ENCODE data around the gene HDLBP. TPM values are rescaled to one million over a fixed set of nuclear protein-coding genes. Genes with fewer than 3 reads are reported as not detected.
A peak's percentile ranks its signal among the peaks of the same experiment; 100 is the strongest.

Gene HDLBP
- total RNA-seq, 2 donors from 2014 or later, result 295 to 479 TPM

DNA sequence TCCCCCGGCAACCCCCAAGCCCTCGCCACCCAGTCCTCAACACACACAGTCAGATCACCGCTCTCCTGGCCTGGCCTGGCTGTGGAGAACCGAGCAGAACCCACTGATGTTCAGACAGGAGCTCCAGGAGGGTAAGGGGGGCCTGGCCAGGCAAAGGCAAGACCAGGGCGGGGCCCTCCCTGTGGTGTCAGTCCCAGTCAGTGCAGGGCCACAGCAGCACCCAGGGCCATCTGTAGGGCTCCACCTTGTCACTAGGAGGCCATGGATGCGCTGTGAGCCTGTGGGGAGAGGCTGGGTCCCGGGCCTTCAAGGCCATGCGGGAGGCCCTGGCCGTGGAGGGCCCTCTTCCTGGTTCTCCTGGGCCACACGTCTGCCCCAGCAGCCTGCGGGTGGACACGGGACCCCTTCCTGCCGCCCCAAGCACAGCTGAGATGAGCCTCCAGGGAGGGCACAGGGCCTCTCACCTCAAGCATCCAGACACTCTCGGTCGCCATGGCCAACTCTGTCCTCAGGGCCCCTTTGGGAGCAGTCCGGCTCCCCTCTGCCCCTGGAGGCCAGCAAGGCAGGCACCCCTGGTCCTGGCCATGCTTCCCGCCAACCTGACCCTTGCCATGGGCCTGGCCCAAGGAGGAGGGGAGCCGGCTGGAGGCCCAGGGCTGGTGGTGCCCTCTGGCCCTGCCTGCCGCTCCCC lies 125.0 kb downstream of the HDLBP start:
- ATAC-seq, result peak; percentile 14 to 44
- Mint-ChIP-seq H3K27ac (no peak overlapping the region), H3K27me3 (no peaks in the 10 kb centered on the region), H3K4me1 (ENCODE audit: low read depth in 2 of 2) (no peaks in the 10 kb centered on the region), H3K4me3 (no peak overlapping the region), H3K36me3 (no peaks in the 10 kb centered on the region), H3K9me3 (no peaks in the 10 kb centered on the region)
- DNase-seq (ENCODE audit: low spot score), result peak; percentile 60

DNA sequence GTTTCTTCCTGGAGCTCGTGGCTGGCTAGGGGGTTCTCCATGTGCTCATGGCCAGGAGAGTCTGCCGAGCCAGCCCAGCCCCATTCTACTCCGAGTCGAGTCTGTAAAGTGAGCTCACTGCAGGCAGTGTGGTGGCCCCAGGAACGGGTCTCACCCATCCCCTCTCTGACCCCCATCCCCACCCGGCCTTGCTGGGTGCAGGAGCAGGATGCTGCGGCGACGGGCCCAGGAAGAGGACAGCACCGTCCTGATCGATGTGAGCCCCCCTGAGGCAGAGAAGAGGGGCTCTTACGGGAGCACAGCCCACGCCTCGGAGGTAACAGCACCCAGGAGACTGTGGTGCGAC lies 125.6 kb downstream of the HDLBP start:
- Mint-ChIP-seq H3K9me3 (no peaks in the 10 kb centered on the region), H3K27ac (no peak overlapping the region), H3K27me3 (no peaks in the 10 kb centered on the region), H3K36me3 (no peaks in the 10 kb centered on the region), H3K4me3 (no peak overlapping the region), H3K4me1 (ENCODE audit: low read depth in 2 of 2) (no peaks in the 10 kb centered on the region)
- ATAC-seq (peak in 1 of 2 donors; percentile 7), DNase-seq (ENCODE audit: low spot score) (peak; percentile 49)

DNA sequence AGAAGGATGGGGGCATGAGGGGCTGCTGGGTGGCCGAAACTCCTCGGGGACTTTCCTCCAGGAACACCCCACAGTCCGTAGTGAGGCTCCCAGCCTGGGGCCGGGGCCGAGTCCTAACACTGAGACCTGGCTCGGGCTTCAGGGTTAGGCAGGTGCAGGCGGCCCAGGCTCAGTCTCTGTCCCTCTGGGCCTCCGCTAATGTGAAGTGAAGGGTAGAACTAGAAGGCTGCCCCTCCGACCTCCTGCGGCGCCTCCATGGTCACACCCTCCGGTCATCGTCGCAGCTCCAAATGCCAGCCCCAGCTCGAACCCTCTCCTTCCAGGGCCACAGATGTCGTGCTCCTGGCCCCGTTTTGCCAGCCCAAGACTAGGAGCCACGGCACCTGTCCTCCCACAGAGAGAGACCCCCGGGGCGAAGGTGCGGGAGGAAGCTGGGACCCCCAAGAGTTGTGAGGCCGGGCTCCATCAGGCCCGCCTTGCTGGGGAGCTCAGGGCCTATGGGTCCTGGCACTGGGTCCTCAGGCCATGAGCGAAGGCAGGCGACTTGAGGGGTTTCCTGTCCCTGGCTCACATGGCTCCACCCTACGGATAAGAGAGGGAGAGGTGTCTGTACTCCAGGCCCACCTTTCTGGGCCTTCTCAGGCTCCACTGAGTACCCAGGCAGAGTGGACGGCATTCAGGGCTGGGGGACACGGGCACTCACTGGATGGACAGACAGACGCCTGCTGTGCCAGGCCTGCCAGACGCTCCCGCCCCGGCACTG lies 126.2 kb downstream of the HDLBP start:
- Mint-ChIP-seq H3K9me3 (no peaks in the 10 kb centered on the region), H3K27ac (no peak overlapping the region), H3K4me1 (ENCODE audit: low read depth in 2 of 2) (no peaks in the 10 kb centered on the region), H3K36me3 (no peaks in the 10 kb centered on the region), H3K27me3 (no peaks in the 10 kb centered on the region), H3K4me3 (no peak overlapping the region)
- DNase-seq (ENCODE audit: low spot score) (peak; percentile 60), ATAC-seq (peak in 1 of 2 donors; percentile 25)

DNA sequence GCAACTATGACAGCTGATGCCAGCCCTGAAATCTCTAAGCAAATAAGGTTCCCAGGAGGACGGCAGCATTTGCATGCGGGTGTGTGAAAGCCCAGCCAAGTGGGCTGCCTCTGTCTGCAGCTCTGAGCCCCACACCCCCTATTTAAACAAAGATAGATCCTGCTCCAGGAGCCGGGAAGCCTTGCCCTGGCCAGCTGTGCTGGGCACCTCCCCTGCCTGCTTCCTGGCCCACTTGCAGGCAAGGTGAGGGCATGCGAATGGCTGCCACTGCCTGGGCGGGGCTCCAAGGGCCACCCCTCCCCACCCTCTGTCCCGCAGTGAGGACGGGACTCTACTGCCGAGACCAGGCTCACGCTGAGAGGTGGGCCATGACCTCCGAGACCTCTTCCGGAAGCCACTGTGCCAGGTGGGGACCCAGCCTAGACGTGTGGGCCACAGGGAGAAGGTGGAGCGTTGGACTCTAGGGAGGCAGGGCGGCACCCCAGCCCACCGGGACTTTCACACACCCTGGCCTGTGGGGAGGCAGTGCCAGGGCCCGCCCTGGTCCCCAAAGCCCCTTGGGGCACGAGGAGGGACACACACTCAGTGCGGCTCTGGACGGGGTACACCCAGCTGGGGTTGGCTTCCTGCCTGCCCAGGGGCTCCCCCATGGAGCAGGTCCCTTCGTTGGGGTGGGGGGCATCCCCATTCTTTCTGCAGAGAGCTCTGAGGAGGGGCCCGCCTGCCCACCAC lies 126.9 kb downstream of the HDLBP start, which contains the start of gene ANO7:
Gene ANO7, plus strand, starts transcription at position 317 of the 732 bp plus-strand sequence. CDS start 1,387 bp downstream, outside the sequence.
- Mint-ChIP-seq H3K4me1 (ENCODE audit: low read depth in 2 of 2) (no peaks in the 10 kb centered on the region), H3K36me3 (no peaks in the 10 kb centered on the region), H3K4me3 (no peak within 1 kb of the TSS), H3K27ac (no peak within 1 kb of the TSS), H3K9me3 (no peaks in the 10 kb centered on the region), H3K27me3 (no peaks in the 10 kb centered on the region)
- peak; percentile 44 for DNase-seq (ENCODE audit: low spot score)
- peak in 1 of 2 donors; percentile 46 for ATAC-seq

DNA sequence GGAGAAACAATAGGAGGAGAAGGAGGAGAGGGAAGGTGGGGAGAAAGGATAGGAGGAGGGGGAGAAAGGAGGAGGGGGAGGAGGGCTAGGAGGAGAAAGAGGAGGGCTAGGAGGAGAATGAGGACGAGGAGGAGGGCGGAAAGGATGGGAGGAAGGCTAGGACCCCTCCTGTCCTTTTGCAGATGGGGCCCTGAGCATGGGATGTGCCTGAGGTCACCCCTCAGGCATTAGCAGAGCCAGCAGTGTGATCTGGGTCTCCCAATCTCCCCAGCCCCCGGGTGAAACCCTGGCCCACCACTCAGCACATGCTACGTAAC lies 127.6 kb downstream of the HDLBP start:
- Mint-ChIP-seq H3K4me3 (no peak overlapping the region), H3K36me3 (no peaks in the 10 kb centered on the region), H3K27ac (no peak overlapping the region), H3K9me3 (no peaks in the 10 kb centered on the region), H3K4me1 (ENCODE audit: low read depth in 2 of 2) (no peaks in the 10 kb centered on the region), H3K27me3 (no peaks in the 10 kb centered on the region)
- no peak for DNase-seq (ENCODE audit: low spot score)
- ATAC-seq, result no peak

DNA sequence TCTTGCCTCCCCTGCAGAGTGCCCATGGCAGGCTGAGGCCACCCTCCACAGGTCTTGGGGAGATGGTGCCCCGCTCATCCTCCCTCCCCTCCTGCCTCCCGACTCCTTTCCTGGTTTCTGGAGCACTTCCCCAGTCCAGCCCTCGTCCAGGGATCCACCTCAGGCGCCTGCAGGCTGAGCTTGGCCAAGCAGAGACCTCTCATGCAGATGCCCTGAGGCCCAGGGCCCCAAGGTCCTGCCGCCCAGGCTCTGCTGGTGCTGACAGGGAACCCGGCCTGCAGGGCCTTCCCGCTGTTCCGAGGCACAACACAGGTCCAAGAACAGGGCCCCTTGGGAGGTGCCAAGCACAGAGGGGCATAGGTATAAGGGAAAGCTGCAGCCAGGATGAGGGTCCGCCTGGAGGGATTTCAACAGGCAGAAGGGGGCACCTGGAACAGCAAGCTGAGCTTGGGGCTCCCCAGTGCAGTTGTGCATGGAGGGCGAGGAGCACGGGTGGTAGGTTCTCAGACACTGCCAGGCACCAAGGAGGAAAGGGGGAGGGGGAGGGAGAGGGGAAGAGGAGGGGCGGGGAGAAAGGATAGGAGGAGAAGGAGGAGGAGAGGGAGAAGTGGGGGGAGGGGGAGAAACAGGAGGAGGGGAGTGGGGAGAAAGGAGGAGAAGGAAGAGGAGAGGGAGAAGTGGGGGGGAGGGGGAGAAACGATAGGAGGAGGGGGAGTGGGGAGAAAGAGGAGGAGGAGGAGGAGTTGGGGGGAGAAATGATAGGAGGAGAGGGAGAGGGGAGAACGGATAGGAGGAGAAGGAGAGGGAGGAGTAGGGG lies 128.2 kb downstream of the HDLBP start:
- no peaks in the 10 kb centered on the region for H3K27me3 Mint-ChIP-seq
- ATAC-seq, result no peak
- H3K36me3 Mint-ChIP-seq, result no peaks in the 10 kb centered on the region
- peak; percentile 58 for DNase-seq (ENCODE audit: low spot score)
- no peak overlapping the region for H3K4me3 Mint-ChIP-seq
- no peaks in the 10 kb centered on the region for H3K9me3 Mint-ChIP-seq
- H3K4me1 Mint-ChIP-seq (ENCODE audit: low read depth in 2 of 2), result no peaks in the 10 kb centered on the region
- H3K27ac Mint-ChIP-seq, result no peak overlapping the region

DNA sequence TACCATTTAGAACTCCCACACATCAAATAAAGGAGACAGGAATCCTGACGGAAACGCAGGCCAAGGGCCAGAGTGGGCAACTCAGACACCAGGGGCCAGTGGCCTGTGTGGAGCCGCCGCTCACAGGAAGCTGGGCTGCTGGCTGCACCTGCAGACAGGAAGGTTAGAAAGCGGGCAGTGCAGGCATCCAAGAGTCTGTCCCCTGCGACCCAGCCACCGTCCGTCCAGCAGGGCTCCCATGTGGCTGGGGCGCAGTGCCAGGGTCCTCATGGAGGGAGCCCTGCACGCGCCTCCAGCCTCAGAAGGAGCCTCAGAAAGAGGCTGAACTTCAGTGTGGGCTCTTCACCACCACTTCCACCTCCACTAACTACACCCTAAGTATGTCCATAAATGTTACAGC lies 129.5 kb downstream of the HDLBP start:
- Mint-ChIP-seq H3K27me3 (no peaks in the 10 kb centered on the region), H3K9me3 (no peaks in the 10 kb centered on the region), H3K36me3 (no peaks in the 10 kb centered on the region), H3K4me1 (ENCODE audit: low read depth in 2 of 2) (no peaks in the 10 kb centered on the region), H3K27ac (no peak overlapping the region), H3K4me3 (no peak overlapping the region)
- ATAC-seq, result no peak
- no peak for DNase-seq (ENCODE audit: low spot score)

DNA sequence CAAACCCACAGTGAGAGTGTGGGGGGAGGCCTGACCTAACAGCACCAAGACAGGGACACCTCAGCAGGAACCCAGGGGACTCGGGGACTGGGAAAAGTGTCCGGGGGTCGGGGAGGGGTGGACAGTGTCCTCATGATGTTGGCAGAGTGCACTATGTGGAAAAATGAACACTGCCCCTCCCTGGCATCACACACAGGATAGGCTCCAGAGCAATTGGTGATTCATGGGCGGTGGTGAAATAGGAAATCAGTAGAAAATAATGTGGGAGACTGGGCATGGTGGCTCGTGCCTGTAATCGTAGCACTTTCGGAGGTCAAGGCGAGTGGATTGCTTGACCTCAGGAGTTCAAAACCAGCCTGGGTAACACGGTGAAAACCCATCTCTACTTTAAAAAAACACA lies 130.6 kb downstream of the HDLBP start:
- Mint-ChIP-seq H3K4me3 (no peak overlapping the region), H3K27ac (no peak overlapping the region), H3K27me3 (no peaks in the 10 kb centered on the region), H3K9me3 (no peaks in the 10 kb centered on the region), H3K36me3 (peaks cover under 1% of the 10 kb centered on the region), H3K4me1 (ENCODE audit: low read depth in 2 of 2) (no peaks in the 10 kb centered on the region)
- no peak for ATAC-seq
- no peak for DNase-seq (ENCODE audit: low spot score)

DNA sequence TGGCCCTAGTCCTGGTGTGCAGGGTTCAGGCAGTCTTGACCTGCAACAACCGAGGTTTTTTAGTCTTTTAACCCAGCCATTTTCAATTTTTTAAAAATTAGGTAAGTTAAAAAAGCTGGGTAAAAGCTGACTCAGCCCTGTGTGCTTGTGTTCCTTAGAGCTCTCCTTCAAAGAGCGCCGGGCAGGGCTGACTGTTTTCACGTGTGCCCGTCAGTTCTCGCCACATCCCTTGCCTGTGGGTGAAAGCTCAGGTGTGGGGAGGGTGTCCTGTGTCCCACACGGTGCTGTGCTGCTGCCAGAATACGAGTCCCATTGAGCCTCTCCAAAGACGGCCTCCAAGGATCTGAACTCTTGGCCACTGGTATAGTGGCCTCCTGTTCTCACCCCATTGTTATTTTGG lies 132.3 kb downstream of the HDLBP start:
- H3K4me3 Mint-ChIP-seq, result no peak overlapping the region
- H3K27ac Mint-ChIP-seq, result no peak overlapping the region
- peaks cover 13% of the 10 kb centered on the region for H3K36me3 Mint-ChIP-seq
- no peaks in the 10 kb centered on the region for H3K9me3 Mint-ChIP-seq
- peaks cover 0 to 5% of the 10 kb centered on the region in 2 donors for H3K4me1 Mint-ChIP-seq (ENCODE audit: low read depth in 2 of 2)
- DNase-seq (ENCODE audit: low spot score) (no peak), ATAC-seq (no peak)
- H3K27me3 Mint-ChIP-seq, result no peaks in the 10 kb centered on the region

DNA sequence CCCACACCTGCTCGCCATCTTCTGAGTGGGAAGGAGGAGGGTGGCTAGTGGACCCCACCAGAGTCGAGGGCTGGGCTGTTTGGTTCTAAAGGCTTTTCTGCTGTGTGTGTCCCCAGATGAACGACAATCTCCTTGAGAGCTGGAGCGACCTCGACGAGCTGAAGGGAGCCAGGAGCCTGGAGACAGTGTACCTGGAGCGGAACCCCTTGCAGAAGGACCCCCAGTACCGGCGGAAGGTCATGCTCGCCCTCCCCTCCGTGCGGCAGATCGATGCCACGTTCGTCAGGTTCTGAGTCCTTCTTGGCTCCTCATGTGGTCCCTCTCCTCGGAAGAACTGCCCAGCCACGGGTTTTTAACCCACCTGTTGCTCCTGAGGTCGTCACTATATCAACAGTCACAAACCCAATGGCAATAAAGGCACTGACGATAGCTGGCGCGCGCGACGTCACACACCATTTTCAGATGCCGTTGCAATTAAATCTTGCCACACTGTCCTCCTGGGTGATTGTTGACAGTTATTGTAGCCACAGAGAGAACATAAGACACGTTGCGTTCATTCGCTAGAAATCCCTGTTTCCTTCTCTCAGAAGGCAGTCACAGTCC lies 132.8 kb downstream of the HDLBP start:
- DNase-seq (ENCODE audit: low spot score), result no peak
- ATAC-seq, result no peak
- H3K27me3 Mint-ChIP-seq, result no peaks in the 10 kb centered on the region
- peaks cover 0 to 5% of the 10 kb centered on the region in 2 donors for H3K4me1 Mint-ChIP-seq (ENCODE audit: low read depth in 2 of 2)
- no peak overlapping the region for H3K4me3 Mint-ChIP-seq
- no peaks in the 10 kb centered on the region for H3K9me3 Mint-ChIP-seq
- peaks cover 13% of the 10 kb centered on the region for H3K36me3 Mint-ChIP-seq
- H3K27ac Mint-ChIP-seq, result no peak overlapping the region

DNA sequence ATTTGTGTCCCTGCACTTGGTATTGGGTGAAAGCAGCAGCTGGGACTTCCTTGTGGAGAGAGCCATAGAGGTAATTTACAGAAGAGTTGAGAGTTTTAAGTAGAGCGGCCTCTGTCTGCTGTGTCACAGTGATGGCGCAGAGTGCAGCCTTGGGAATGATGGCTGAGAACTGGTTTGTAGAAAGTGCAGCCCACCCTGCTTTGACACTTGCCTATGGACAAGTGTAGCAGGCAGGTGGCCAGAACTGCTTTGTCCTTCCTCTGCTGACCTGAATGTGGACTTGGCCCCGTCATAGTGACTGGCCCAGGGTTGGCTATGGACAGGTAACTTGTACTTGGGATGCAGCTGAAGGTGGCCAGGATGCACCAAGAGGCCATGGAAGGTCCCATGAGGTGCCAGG lies 133.3 kb downstream of the HDLBP start:
- Mint-ChIP-seq H3K4me3 (no peak overlapping the region), H3K4me1 (ENCODE audit: low read depth in 2 of 2) (peaks cover 0 to 5% of the 10 kb centered on the region in 2 donors), H3K9me3 (no peaks in the 10 kb centered on the region), H3K27ac (no peak overlapping the region), H3K36me3 (peaks cover 13% of the 10 kb centered on the region), H3K27me3 (no peaks in the 10 kb centered on the region)
- DNase-seq (ENCODE audit: low spot score) (no peak), ATAC-seq (no peak)

DNA sequence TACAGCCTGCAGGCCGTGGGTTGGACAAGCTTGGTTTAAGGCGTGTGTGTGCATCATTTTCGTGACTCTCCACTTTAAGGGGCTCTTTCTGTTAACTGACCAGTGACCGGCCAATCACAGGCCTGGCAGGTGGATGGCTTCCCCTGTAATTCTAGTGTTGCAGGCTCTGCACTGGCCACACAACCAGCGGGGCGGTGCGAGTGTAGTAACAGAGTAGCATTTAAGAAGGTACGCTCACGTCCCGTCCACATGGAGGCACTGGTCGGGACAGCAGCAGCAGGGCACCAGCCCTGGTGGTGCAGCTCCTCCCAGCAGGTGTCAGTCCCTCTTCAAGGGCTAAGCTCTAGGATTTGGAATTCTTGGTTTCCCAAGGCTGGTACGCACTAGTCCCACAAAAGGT lies 135.0 kb downstream of the HDLBP start:
- no peak for ATAC-seq
- Mint-ChIP-seq H3K27me3 (no peaks in the 10 kb centered on the region), H3K4me3 (no peak overlapping the region), H3K36me3 (peaks cover 13% of the 10 kb centered on the region), H3K4me1 (ENCODE audit: low read depth in 2 of 2) (peaks cover 0 to 5% of the 10 kb centered on the region in 2 donors), H3K27ac (no peak overlapping the region), H3K9me3 (no peaks in the 10 kb centered on the region)
- no peak for DNase-seq (ENCODE audit: low spot score)

DNA sequence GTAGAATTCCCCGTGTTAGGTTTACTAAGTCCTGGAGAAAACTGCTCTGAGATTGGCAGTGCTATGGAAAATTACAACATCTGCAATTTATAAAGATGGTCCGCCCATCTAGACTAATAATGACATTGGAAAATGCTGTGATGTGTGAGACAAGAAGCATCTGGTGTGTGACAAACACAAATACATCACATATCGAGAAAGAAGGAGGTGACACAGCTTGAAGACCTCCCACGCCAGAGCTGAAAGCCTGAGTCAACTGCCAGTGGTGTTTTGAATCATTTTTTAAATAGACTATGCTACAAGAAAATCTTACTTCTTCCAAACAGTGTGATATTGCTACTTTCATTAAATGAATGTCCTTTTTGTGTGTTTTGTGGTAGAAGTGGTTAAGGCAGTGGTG lies 135.6 kb downstream of the HDLBP start:
- ATAC-seq, result peak in 1 of 2 donors; percentile 62
- Mint-ChIP-seq H3K36me3 (peaks cover 19% of the 10 kb centered on the region), H3K4me1 (ENCODE audit: low read depth in 2 of 2) (peaks cover 0 to 5% of the 10 kb centered on the region in 2 donors), H3K4me3 (no peak overlapping the region), H3K27ac (no peak overlapping the region), H3K27me3 (no peaks in the 10 kb centered on the region), H3K9me3 (no peaks in the 10 kb centered on the region)
- DNase-seq (ENCODE audit: low spot score), result no peak
